ENCODE results near the gene PTPN7.

DNA sequence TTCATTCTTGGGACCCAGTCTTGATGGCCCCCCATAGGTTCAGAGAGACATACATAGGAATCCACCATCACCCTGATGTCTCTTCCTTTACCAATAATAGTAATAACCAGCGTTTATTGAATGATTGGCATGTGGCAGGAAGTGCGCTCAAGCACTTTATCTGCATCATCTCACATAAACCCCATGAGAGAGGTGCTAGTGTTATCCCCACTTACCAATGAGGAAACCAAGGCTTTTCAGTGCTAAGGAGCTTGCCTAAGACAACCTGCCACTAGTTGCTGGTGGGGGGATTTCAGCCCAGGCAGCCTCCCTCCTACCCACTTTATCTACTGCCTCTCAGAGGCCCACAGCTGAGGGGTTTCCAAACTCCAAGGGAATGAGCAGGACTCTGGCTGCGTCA, 40.9 kb upstream of the PTPN7 start:
- TF ChIP-seq, protein P1, sequence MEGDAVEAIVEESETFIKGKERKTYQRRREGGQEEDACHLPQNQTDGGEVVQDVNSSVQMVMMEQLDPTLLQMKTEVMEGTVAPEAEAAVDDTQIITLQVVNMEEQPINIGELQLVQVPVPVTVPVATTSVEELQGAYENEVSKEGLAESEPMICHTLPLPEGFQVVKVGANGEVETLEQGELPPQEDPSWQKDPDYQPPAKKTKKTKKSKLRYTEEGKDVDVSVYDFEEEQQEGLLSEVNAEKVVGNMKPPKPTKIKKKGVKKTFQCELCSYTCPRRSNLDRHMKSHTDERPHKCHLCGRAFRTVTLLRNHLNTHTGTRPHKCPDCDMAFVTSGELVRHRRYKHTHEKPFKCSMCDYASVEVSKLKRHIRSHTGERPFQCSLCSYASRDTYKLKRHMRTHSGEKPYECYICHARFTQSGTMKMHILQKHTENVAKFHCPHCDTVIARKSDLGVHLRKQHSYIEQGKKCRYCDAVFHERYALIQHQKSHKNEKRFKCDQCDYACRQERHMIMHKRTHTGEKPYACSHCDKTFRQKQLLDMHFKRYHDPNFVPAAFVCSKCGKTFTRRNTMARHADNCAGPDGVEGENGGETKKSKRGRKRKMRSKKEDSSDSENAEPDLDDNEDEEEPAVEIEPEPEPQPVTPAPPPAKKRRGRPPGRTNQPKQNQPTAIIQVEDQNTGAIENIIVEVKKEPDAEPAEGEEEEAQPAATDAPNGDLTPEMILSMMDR (optimal IDR thresholded peaks at IDR 0.05 in 1 of 3, IDR thresholded peaks at IDR 0.05 in 1 of 3, conservative IDR thresholded peaks at IDR 0.05 in 1 of 3; ENCODE audit: extremely low read depth in 1 of 3, insufficient read depth in 2 of 3, low read length in 3 of 3): no peak
- TF ChIP-seq EZH2 (IDR thresholded peaks at IDR 0.05; ENCODE audit: low read length): no peak
